CD8-positive, alpha-beta T cell (primary cell): ENCODE data around the gene TAPBP. TPM values are rescaled to one million over a fixed set of nuclear protein-coding genes. Genes with fewer than 3 reads are reported as not detected.

Experiments used
- microRNA-seq: library from miRNA; unstranded; fragments of <30 nt; microRNA quantifications from one replicate; pipeline ENCODE4 v1.2.0, GENCODE V29; 2022; ENCODE audit warnings: borderline microRNAs expressed
- total RNA-seq, 46 experiments: library from RNA in 2 of 46; stranded (reverse) in 2 of 46; gene quantifications; one replicate each; pipeline ENCODE4 v1.2.3 and lab custom pipeline; 2021 to 2026

The TAPBP gene
- total RNA-seq, 2 experiments from 2014 or later, result 246 TPM

Small RNA genes lying within 50 kb of the gene (microRNA-seq; reads per million reads assigned to microRNA genes)
- gene MIR6834 (not detected), gene MIR6873 (not detected)

Other genes starting within 250 kb of the TAPBP start
- gene HLA-DPA1, start 240.4 kb downstream of the TAPBP start, total RNA-seq, result 10 to 100 TPM; 40.5 to 45.7 TPM
- 10 to 100 TPM; 55.3 to 58.6 TPM for gene HLA-DPB1, start 238.1 kb downstream of the TAPBP start, total RNA-seq
- 1 to 10 TPM; 1.5 to 1.9 TPM for gene COL11A2, start 121.6 kb downstream of the TAPBP start, total RNA-seq
- 10 to 100 TPM; 39.2 to 40.0 TPM for gene RXRB, start 113.4 kb downstream of the TAPBP start, total RNA-seq
- 10 to 100 TPM in 1 of 2 experiments, 1 to 10 TPM in 1; 9.7 to 11.0 TPM for gene SLC39A7, start 113.2 kb downstream of the TAPBP start, total RNA-seq
- gene HSD17B8, start 109.4 kb downstream of the TAPBP start, total RNA-seq, result 10 to 100 TPM in 1 of 2 experiments, 1 to 10 TPM in 1; 7.0 to 10.4 TPM
- 10 to 100 TPM; 29.1 to 29.5 TPM for gene RING1, start 105.6 kb downstream of the TAPBP start, total RNA-seq
- 10 to 100 TPM; 72.2 to 75.9 TPM for gene VPS52, start 42.2 kb downstream of the TAPBP start, total RNA-seq
- 1,000 to 10,000 TPM; 4,154 to 4,290 TPM for gene RPS18, start 42.0 kb downstream of the TAPBP start, total RNA-seq
- gene B3GALT4, start 37.0 kb downstream of the TAPBP start, total RNA-seq, result 1 to 10 TPM; 7.9 to 8.8 TPM
- gene WDR46, start 24.8 kb downstream of the TAPBP start, total RNA-seq, result 10 to 100 TPM; 19.9 to 22.1 TPM
- gene PFDN6, start 24.5 kb downstream of the TAPBP start, total RNA-seq, result 10 to 100 TPM in 1 of 2 experiments, 1 to 10 TPM in 1; 9.4 to 11.2 TPM
- 10 to 100 TPM; 28.8 to 29.7 TPM for gene RGL2, start 15.1 kb downstream of the TAPBP start, total RNA-seq
- 1 to 10 TPM; 8.8 to 9.3 TPM for gene ZBTB22, start 3.7 kb upstream of the TAPBP start, total RNA-seq
- gene DAXX, start 8.9 kb upstream of the TAPBP start, total RNA-seq, result 10 to 100 TPM; 13.7 to 14.2 TPM
- gene KIFC1, start 77.7 kb upstream of the TAPBP start, total RNA-seq, result 1 to 10 TPM; 1.6 to 2.1 TPM
- 100 to 1,000 TPM; 560 to 588 TPM for gene PHF1, start 96.9 kb upstream of the TAPBP start, total RNA-seq
- gene CUTA, start 104.0 kb upstream of the TAPBP start, total RNA-seq, result 100 to 1,000 TPM; 159 to 177 TPM
- 10 to 100 TPM; 54.3 to 64.1 TPM for gene SYNGAP1, start 106.0 kb upstream of the TAPBP start, total RNA-seq
- gene ZBTB9, start 140.5 kb upstream of the TAPBP start, total RNA-seq, result 1 to 10 TPM; 7.1 to 9.5 TPM